ENCODE results near the gene OR13C5. TPM values are rescaled to one million over a fixed set of nuclear protein-coding genes. Genes with fewer than 3 reads are reported as not detected.

The OR13C5 gene
- total RNA-seq, 2 experiments from 2014 or later, result not detected

Other genes starting within 250 kb of the OR13C5 start
- not detected for gene OR13F1, start 95.2 kb downstream of the OR13C5 start, total RNA-seq
- gene OR13C4, start 72.2 kb downstream of the OR13C5 start, total RNA-seq, result not detected
- gene OR13C3, start 62.6 kb downstream of the OR13C5 start, total RNA-seq, result not detected
- gene OR13C8, start 30.2 kb downstream of the OR13C5 start, total RNA-seq, result not detected
- gene OR13C2, start 6.2 kb upstream of the OR13C5 start, total RNA-seq, result not detected
- not detected for gene OR13C9, start 18.8 kb upstream of the OR13C5 start, total RNA-seq
- gene OR13D1, start 95.1 kb upstream of the OR13C5 start, total RNA-seq, result not detected
- 10 to 100 TPM; 17.8 TPM for gene NIPSNAP3A, start 148.3 kb upstream of the OR13C5 start, total RNA-seq
- gene NIPSNAP3B, start 164.7 kb upstream of the OR13C5 start, total RNA-seq, result under 1 TPM; 0.38 to 0.49 TPM